Activated T-cell treated with anti-CD3 and anti-CD28 coated beads, Interleukin-2, amount 50 U/mL, for 48 hours (primary cell): Measurements from ENCODE around the gene RABGAP1L.

Source experiments
- DNase-seq, 2 experiments: peaks; one replicate each; pipeline ENCODE4 v3.0.0-alpha.2; 2020

The RABGAP1L gene

DNA sequence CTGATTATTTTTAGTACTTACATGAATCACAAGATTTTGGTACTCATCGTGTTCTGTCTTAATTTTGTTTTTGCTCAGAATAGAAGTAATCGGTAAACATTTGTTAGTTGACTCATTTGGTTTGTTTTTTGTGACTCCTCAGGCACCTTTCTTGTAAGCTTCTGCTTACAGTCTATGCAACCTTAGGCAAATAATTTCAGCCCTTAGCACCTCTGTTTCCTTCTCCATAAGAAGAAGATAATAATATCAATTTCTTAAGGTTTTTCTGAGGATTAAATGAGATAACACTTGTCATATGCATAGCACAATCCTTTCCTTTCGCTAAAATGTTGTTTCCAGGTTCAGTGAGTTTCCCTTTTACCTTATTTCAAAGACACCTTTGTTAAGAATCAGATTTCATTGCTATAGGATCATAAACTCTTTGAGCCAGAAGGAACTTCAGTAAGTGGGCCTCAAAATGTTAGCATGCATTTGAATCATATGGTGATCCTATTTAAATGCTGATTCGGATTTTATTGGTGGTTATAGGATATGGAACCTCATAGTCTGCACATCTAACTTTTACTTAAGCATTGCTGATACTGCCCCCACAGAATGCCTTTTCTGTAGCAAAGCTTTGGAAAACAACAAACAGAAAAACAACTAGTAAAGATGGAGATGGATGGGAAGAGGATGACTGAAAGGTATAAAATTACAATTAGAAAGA, 567.7 kb downstream of the RABGAP1L start:
- DNase-seq = no peak

DNA sequence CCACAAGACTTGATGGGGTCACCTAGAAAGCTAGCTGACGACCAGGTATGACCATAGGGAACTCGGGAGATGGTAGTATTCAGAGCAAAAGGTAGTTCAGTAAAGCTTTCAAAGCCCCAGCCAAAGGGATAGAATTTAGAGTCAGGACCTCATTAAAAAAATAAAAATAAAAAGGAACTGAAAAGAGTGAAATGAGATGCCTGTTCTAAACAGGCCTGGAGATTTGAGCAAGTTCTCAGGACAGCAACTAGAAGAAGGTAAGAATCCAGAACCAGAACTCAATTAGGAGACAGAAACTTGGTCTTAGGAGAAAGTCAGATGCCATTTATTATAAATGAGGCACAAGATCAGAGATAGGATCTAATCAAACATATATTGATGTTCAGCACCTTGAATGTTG, 575.0 kb downstream of the RABGAP1L start:
- DNase-seq = no peak

DNA sequence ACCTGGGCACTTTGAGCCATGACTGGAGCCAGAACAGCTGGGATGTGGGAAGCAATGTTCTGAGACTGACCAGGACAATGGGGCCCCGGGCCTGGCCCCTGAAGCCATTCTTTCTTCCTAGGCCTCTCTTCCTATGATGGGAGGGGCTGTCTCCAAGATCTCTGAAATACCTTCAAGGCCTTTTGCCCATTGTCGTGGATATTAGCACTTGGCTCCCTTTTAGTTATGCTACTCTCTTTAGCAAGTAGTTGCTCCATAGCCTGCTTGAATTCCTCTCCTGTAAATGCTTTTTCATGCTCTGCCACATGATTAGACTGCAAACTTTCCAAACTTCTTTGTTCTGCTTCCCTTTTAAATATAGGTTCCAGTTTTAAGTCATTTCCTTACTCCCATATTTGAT, 577.5 kb downstream of the RABGAP1L start:
- no peak for DNase-seq

DNA sequence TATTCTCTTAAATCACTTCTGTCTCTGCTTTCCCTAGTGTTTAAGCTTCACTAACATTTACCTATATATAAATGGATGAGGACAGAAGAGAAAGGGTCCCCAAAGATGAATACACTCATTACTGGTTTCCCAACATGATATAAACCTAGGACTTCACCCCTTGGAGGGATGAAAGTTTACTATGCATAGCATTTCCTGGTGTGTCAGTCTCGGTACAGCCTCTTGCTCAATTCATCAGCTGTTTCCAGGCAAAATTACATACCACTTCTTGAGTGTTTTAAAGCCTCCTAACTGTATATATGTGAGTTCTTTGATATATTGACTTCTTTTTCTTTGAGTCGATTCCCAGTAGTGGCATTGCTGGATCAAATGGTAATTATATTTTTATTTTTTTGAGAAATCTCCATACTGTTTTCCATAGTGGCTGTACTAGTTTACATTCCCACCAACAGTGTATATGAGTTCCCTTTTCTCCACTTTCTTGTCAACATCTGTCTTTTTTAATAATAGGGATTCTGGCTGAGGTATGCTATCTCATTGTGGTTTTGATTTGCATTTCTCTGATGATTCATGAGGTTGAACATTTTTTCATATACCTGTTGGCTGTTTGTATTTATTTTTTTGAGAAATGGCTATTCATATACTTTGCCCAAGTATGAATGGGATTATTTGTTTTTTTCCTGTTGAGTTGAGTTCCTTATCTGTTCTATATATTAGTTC, 581.1 kb downstream of the RABGAP1L start:
- DNase-seq = no peak

DNA sequence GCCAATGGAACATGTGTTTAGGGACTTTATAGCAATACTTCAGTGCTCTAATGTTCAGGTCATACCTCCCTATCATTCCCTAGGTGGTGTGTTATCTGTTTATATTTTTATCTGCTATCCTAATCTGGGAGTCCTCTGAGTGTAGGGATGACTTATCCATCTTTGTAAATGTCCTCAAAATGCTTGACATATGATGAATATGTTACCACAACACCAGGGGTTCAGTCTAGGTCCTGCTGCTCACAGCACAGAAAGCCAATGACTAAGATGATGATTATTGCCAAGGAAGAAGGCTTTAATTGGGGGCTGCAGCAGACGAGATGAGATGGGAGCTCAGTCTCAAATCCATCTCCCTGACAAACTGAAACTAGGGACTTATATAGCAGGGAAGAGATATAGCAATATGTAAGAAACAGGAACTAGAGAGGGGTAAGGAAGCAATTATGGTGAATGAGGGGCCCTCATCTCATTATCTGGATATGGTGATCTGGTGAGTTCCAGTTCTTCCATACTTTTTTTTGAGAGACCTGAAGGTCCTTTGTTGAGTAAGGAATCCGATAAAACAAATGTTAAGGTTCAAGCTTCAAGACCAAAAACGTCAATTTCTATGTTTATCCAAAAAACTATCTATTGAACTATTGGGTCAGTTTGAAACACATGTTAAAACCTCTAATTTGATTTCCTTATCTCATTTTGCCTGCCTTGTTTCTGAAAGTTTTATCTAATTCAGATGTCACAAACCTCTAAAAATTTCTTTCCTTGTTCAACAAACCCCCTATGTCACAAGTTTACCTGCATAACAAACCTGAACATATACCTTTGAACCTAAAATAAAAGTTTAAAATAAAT, 583.7 kb downstream of the RABGAP1L start:
- DNase-seq = no peak

DNA sequence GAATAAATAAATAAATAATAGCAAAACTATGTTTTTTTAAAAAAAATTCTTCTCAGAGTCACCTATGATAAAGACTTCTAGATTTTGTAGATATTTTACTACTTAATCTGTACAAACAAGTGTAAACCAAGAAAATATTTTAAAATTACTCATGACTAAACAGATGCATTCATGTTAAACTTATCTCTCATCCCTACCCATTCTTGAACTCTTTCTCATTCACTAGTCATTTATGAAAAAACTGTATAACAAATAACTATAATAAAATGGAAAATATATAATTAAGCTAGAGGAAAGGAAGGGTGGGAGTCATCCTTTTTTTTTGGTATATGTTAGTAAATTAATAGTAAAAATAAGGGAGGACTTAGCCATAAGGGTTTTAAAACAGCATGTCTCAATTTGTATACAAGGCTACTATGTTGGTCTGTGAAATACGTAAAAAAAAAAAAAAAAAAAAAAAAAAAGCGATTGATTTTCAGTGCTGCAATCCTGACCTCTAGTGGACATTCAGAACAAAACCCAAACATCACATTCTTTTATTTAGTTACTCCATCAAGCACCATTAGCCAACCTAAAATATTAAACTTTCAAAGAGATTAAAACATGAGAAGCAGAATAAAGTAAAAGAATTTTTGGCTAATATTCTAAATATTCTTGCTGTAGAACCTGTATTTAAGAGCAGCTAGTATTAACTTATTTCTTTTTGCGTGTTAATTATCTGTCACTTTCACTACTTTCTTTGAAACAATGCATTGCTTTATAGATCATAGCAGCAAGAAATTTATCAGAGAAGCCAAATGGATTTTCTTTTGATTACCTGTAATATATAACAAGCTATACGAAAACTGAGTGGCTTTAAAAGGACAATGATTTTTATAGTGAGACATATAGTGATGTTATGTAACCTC, 584.6 kb downstream of the RABGAP1L start:
- DNase-seq = no peak

DNA sequence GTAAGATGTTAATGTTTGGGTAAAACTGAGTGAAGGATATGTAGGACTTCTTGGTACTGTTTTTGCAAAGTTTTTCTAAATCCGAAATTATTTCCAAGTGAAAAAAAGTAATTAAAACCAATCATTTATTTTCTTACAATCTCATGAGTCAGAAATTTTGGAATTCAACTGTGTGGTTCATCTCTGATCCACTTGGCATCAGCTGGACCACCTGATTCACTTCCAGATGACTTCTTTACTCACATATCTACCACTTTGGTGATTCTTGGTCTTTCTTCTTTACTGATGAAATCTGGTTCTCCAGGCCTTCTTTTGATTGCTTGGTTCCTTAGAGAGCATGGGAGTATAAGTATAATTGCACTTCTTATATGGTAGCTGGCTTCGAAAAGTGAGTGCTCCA, 585.6 kb downstream of the RABGAP1L start:
- DNase-seq = no peak

DNA sequence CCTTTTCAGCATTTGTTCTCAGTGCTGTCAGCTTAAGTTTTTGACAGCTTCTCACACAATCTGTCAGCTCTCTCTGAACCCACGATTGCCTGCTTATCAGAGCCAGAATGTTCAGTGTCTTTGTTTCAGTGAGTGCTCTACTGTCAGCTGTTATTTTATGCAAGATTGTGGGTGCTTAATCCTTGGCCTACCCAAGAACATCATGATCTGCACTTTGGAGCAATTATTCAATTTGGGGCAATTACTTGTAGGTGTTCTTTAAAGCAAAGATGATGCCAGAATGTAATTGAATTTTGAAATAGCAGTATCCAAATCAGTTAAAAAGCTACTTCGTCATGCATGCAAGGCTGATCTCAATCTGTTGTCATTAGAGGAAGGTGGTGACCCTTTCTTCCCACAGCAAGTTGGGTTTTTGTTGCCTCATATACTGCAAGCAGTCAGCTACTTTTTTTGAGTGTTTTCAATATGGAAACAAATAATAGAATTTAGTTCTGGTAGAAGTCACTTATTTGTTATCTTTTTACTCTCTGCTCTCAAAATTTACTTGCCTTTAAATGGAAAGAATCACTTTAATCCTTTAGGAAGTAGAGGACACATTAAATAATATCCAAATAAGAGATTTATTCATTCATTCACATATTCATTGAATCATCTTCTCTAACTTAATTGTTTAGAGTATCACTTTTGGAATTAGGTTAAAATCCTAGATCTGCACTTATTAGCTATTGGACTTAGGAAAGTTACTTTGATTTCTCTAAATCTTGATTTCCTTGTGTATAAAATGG, 586.9 kb downstream of the RABGAP1L start:
- DNase-seq = no peak

DNA sequence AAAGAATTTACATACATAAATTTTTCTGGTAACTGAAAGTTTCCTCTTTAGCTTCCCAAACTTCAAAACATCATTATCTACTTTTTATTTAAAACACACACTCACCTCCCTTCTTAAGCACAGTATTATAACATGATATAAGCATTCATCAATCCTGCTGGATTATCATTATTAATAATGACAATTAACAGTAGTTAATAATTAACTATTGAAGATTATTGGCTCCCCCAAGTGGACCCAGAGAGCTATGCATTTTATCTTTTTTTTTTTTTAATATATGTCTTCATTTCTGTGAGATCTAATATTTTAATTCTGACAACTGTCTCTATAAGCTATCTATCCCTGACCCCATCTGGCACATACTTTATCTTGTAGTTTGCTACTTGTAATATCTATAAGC, 588.3 kb downstream of the RABGAP1L start:
- DNase-seq = no peak

DNA sequence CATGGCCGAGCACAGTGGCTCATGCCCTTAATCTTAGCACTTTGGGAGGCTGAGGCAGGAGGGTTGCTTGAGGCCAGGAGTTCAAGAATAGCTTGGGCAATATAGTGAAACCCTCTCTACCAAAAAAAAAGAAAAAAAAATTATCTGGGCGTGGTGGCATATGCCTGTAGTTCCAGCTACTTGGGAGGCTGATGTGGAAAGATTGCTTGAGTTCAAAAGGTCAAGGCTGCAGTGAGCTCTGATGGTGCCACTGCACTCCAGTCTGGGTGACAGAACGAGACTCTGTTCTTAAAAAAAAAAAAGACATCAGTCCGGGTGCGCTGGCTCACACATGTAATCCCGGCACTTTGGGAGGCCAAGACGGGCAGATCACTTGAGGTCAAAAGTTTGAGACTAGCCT, 589.3 kb downstream of the RABGAP1L start:
- DNase-seq = no peak

DNA sequence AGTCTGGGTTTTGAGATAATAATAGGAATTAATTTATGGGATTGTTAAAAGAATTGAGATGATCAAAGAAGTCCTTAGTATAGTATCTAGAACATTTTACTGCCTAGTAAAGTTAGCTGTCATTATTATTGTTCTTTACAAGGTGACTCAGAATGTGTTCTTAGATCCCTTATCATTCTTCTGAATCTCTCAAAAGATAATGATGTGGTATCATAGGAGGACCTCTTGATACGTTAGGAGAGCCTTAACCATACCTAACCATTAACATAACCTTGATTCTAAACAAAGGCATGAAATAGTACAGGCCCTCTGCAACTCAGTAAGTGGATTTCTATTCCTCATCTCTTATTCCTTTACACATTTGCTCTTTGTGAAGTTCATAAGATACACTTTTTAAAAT, 593.8 kb downstream of the RABGAP1L start:
- no peak for DNase-seq

DNA sequence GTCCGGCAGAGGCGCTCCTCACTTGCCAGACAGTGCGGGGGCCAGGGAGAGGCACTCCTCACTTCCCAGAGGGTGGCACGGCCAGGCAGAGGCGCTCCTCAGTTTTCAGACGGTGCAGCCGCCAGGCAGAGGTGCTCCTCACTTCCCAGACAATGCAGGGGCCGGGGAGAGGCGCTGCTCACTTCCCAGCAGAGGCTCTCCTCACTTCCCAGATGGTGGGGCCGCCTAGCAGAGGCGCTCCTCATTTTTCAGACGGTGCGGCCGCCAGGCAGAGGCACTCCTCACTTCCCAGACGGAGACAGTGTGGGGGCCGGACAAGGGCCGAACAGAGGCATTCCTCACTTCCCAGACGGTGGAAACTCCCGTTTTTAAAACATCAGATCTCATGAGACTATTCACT, 602.0 kb downstream of the RABGAP1L start:
- no peak for DNase-seq

DNA sequence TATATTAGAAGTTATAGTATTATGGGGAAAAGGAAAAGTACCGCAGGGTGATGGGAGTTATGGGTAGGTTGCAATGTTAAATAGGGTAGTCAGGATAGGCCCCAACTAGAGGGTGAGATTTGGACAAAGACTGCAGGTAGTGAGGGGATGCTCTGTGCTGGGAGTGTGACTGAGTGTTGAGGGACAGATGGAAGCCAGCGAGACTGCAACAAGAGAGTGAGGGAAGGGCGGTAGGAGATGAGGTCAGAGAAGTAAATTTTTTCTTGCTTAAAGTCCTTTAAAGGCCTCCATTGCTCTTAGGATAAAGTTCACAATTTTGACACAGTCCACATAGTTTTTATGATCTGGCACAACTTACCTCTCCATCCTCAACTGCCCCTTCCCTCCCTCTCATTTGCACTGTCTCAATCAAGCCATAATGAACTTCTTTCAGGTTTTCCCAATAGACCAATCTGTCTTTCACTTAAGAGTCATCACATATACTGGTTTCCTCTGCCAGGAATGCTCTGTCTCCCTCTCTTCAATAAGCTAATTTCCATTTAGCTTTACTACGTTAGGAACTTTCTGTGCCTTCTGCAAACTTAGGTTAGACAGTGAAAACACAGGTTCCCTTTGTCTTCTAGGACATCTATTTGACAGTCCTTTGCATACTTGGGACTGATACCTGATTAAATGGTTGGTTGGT, 602.7 kb downstream of the RABGAP1L start:
- no peak for DNase-seq

DNA sequence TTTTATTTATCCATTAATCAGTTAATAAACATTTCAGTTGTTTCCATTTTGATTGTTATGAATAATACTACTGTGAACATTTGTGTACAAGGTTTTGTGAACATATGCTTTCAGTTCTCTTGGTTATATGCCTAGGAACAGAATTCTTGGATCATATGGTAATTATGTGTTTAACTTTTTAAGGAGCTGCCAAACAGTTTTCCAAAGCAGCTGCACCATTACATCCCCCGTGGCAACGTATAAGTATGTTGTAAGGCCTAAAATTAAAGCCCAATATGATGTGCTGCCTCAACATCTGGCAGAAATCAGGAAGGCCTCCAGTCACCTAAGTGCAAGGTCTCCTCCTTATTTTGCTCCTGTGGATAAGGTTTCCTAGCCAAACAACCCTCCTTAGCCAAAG, 604.9 kb downstream of the RABGAP1L start:
- no peak for DNase-seq

DNA sequence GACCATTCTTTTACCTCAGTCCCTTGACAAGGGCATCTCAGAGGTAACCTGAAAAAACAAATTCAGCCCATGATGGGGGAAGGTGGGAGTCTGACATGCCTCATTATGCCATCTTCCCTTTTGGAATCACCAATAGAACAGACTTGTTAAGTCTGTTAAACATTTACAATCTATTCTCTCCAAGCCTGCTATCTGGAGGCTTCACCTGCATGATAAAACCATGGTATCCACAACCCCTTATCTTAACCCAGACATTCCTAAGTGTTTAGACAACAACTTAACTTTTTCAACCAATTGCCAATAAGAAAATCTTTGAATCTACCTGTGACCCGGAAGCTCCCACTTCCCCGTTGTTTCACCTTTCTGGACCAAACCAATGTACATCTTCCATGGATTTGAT, 607.4 kb downstream of the RABGAP1L start:
- DNase-seq = no peak

DNA sequence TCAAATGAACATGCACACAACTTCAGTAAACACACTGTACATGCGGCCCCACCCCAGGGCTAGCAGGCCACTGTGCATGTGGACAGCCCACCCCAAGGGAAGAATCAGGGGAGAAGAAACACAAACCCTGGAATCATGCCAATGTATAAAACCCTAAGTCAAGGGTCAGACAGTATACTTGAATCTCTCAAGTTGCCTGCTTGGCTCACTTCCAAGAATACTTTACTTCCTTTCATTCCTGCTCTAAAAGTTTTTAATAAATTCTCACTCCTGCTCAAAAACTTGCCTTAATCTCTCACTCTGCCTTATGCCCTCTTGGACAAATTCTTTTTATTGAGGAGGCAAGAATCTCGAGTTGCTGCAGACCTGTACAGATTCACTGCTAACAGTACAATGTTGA, 609.2 kb downstream of the RABGAP1L start:
- DNase-seq = no peak

DNA sequence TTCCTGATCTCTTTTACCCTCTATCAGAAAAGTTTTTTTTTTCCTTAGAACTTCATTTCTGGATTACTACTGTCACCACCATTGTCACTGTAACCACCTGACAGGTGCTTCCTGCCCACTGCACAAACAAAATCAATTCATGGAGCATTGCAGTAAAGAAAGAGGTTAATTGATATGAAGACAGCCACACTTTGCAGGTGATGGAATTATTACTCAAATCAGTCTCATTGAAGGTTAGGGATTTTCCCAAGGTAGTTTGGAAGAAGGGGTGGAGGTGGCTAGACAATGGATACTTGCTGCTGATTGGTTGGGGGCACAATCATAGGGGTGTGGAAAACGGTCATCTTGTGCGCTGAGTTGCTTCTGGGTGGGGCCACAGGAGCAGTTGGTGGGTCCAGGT, 609.6 kb downstream of the RABGAP1L start:
- DNase-seq = no peak

DNA sequence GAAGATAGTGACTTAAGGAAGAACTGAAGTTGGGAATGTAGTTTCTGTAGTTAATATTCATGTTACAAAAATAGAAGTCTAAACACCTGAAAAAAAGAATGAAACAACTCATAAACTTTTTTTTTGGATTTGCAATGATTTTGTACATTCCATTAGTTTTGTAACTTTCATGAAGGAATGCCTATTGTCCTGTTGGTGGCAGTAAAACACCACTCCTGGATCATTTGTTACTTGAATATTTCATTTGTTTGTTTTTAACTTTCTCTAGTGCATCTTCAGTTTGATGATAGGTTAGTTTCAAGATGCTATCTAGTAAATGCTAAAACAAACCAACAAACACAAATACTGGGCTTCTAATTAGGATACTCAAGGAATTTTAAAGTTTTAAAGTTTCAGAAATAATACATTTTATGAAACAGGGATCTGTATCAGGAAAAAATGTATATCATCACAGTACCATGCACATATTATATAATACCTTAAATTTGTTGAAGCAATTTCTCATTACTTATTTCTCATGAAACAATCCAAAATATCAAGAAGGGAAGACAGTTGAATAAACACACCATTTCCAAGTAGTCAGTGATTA, 610.7 kb downstream of the RABGAP1L start:
- DNase-seq = no peak

DNA sequence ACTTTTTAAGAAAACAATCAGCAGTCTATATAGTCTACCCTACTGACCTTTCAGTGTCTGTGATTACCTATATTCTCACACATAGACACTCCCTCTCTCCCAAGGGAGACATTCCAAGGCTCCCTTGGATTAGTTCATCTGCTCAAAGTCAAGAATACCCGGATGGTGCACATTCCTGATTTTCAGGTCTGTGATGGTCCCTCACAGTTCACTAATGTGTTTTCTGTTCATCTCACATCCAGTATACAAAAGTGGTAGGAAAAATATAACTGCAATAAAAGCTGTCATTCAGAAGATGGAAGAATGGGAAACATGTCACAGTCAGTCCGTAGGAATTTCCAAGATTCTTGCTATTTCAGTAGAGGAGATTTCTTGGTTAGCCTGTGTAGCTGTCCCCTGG, 616.3 kb downstream of the RABGAP1L start:
- no peak for DNase-seq

DNA sequence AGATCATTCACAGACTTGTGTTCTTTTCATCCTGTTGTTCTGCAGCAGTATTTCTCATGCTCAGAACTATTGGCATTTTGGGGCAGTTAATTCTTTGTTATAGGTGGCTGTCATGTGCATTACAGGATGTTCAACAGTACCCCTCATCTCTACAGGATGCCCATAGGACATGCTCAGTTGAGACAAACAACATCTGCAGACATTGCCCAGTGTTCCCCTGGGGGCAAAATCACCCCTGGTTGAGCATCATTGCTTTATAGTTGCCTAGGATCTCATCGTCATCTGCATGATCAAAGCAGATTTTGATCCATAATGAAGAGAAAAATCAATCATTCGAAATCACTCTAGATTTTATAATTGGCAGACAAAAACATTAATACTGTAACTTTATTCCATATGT, 617.9 kb downstream of the RABGAP1L start:
- DNase-seq = no peak

DNA sequence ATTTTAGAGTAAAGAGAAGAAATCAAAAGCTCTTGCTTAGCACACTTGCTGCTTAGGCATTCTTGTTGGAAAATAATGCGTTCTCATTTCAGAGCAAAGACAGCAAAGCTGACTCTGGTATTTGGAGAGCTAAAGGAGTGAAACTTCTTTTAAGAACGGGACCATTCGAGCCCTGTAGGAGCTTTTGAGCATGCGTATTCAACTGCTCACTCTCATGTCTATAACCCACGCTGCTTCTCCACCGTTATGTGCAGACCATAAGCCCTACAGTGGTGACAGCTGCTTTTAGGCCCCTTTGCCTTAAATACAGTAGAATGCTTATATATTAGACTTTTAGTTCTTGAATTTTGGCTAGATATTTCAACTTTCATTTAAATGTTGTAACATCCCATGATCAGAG, 626.2 kb downstream of the RABGAP1L start:
- no peak for DNase-seq
